GM19240 (cell line): ENCODE measurements around the gene CTAG2.
"Not testable (repeated sequence)": the region's sequence is repeated elsewhere in the genome, so short reads cannot be mapped to it uniquely, and the experiment has no call there.

Source experiments
- DNase-seq: peaks from one replicate; pipeline ENCODE4 v3.0.0; 2011; ENCODE audit warnings: low spot score; ENCODE audit not compliant: insufficient read length

The CTAG2 gene

GRCh38 chrX:154653413-154653812, at the start of gene CTAG2:
Gene CTAG2 (minus strand): TSS chrX:154653579. CDS start chrX:154653515, 64 bp downstream.
- not testable (repeated sequence) for DNase-seq

DNA sequence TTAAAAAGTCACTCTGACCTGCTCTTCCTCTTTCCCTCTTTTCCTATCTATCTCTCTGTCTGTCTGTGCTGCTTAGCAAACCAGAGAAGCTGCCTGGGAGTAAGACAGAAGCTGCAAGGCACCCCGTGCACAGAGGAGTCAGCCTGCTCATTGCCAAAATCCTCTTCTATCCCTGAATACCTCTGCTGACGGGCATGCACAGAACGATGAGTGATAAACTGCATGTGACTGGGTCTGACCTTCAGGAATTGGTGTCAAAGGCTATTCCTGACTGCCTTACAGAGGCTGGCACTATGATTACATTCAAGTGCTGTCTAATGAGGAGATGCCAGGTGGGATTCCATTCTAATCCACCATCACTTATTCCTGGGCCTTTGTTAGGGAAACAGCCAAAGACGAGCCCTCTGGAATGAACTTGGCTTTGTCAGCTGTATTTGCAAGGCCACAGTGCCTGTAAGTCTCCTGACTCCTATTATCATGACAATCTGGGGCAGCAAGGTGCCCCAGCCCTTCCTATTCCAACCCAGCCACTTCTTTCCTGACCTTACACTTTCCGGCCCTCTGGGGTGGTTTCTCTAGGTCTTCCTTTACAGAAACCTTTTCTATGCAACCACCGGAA, 45.4 kb upstream of the CTAG2 start:
- DNase-seq: no peak

DNA sequence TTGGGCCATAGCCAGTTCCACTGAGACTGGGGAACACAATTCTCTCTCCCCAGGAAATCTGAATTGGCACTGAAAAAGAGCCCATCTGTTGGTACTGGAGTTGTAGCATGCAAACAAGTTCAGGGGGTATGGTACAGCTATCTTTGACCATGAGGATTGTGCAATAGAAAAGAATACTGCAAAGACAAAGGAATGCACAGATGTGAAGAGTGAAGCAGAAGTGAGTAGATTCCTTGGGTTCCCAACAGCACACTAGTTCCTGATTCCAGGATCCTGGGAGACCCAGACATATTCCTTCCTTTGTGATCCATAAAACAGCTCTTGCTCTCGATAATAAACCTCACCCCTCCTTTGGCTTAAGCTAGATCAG, 43.3 kb upstream of the CTAG2 start:
- DNase-seq: no peak

GRCh38 chrX:154695911-154696675, 42.7 kb upstream of the CTAG2 start:
- no peak for DNase-seq

- DNase-seq: no peak
Measured at GRCh38 chrX:154693394-154693793, 40.0 kb upstream of the CTAG2 start.

GRCh38 chrX:154690438-154690837, 37.1 kb upstream of the CTAG2 start:
- not testable (repeated sequence) for DNase-seq

GRCh38 chrX:154672084-154672483, 18.7 kb upstream of the CTAG2 start:
- DNase-seq: not testable (repeated sequence)

- not testable (repeated sequence) for DNase-seq
Measured at GRCh38 chrX:154670848-154671247, 17.5 kb upstream of the CTAG2 start.

DNA sequence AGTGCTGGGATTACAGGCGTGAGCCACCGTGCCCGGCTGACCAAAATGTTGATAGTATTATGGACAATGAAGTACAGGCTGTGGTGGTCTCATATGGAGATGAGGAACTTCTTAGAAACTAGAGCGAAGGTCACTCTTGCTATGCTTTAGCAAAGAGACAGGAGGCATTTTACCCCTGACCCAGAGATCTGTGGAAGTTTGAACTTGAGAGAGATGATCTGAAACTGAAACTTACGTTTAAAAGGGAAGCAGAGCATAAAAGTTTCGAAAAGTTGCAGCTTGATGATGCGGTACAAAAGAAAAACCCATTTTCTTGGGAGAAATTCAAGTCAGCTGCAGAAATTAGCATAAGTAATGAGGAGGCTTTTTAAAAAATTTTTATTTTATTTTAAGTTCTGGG, 8.5 kb upstream of the CTAG2 start:
- DNase-seq: no peak

GRCh38 chrX:154661170-154661569, 7.8 kb upstream of the CTAG2 start:
- DNase-seq: no peak

DNA sequence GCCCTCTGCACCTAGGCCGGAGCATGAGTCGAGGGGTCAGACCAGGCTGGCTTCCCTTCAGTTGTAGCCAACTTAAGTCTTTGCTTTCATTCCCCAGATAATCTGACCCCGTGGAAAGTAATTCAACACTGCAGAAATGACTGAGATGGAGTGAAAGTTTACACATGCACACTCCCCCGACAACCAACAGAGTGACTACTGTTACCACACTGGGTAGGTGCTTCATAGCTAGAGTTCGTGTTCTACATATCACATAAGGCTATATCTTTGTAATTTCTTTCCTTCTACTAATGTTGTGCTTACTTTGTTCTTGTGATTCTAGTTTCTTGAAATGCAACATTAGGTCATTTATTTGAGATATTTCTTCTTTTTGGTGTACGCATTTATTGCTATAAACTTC, 7.2 kb upstream of the CTAG2 start:
- no peak for DNase-seq

GRCh38 chrX:154658957-154659356, 5.6 kb upstream of the CTAG2 start:
- no peak for DNase-seq

DNA sequence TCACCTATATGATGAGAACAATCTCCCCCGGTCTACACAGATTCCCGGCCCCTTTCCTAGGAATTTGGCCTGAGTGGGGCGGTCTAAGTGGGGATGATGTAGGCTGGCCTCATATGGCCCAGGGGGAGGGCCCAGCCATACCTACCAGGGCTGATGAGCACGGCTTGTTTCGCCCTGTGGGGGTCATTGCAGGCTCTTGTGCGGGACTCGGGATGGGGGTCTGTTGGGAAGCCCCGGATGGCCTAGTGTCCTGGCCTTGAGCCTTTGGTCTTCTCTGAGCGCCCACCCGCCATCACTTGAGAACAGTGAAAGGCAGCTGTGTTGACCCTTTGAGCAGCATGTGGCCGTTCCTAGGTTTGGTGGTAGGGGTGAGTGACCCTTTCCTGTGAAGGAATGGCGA, 4.8 kb upstream of the CTAG2 start:
- no peak for DNase-seq

DNA sequence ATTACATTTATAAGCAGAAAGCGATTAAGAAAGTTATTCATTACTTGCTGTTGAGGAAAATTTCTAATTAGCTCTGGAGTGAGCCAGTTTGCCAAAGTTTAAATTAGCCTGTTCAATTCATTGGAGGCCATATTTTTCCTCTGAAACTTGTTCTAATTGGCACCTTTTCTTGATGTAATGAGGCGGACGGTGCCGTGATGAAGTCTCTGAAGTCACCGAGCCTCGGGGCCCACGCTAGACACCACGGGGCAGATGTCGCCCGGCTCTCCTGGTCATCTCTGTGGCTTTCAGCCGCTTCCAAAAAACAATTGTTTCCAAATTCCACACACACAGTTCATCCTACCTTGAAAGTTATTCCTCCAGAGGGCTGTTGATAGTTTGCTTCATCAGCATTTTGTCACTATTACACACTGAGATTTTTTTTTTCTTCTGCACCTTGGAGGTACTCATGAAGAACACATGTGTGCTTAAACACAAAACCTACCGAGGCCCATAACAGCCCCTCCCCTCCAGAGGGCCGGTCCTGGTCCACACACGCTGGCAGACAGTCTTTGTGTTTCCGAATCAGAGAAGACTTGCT, 3.9 kb upstream of the CTAG2 start:
- DNase-seq: no peak

DNA sequence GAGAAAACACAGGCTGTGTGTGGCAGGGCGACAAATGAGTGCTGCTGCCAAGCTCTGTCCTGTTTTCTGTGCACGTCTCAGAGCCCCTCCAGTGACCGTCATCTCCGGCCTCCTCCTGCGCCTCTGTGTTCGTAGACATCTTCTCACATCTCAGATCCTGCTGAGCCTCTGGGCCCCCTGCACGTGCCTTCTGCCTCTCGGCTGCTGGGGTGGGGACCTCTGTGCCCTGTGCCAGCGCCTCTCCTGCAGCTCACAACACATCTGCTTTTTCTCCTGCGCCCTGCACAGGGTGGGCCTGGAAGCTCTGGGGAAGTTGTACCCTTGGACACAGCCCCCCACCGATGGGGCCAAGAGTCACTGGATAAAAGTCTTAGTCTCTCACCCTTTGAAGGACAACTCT, 2.4 kb upstream of the CTAG2 start:
- no peak for DNase-seq

DNA sequence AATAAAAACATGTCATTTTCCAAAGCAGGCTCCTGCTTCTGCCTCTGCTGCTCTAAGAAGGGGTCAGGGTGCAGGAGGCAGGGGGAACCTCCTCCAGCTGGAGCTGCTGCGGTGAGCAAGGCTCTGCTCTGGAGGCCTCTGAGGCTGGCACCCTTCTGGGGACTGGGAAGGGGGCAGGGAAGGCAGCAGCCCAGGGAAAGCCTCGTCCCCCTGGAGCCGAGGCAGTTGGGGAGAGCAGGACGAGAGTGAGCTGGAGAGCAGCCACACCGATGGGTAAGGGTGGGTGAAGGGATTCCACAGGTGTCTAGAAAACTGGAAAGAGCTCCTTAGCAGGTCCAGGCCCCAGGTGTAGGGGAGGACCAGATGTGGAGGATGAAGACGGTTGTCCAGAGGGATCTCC, 2.0 kb upstream of the CTAG2 start:
- no peak for DNase-seq

- DNase-seq: no peak
Measured at GRCh38 chrX:154654925-154655324, 1.5 kb upstream of the CTAG2 start.

- no peak for DNase-seq
Measured at GRCh38 chrX:154654372-154654771, 993 bp upstream of the CTAG2 start.

GRCh38 chrX:154653048-154653401, 354 bp downstream of the CTAG2 start:
- DNase-seq: no peak

- DNase-seq: no peak
Measured at GRCh38 chrX:154652311-154653047, 900 bp downstream of the CTAG2 start.

GRCh38 chrX:154650221-154650510, 3.2 kb downstream of the CTAG2 start:
- no peak for DNase-seq

- no peak for DNase-seq
Measured at GRCh38 chrX:154649503-154650220, 3.7 kb downstream of the CTAG2 start.
